Dendritic cell treated with granulocyte-macrophage colony-stimulating factor and Interleukin-4, amounts not matched to agents 40 ng/mL and 50 ng/mL, for 4 days (primary cell): ENCODE data around the gene RPH3AL.
"Not testable (repeated sequence)": the region's sequence is repeated elsewhere in the genome, so short reads cannot be mapped to it uniquely, and the experiment has no call there.

Experiments
- H3K27ac Mint-ChIP-seq: one replicate; pipeline ENCODE4 v1.8.0; 2022; ENCODE audit warnings: mild to moderate bottlenecking, mixed read lengths
- H3K27me3 Mint-ChIP-seq: one replicate; pipeline ENCODE4 v1.8.0; 2022; ENCODE audit warnings: mild to moderate bottlenecking, mixed read lengths
- H3K36me3 Mint-ChIP-seq: one replicate; pipeline ENCODE4 v1.8.0; 2022; ENCODE audit warnings: low read depth, mixed read lengths
- H3K4me1 Mint-ChIP-seq: one replicate; pipeline ENCODE4 v1.8.0; 2022; ENCODE audit warnings: low read depth, mixed read lengths
- H3K4me3 Mint-ChIP-seq: one replicate; pipeline ENCODE4 v1.8.0; 2022; ENCODE audit warnings: mild to moderate bottlenecking, moderate library complexity, mixed read lengths
- H3K9me3 Mint-ChIP-seq: one replicate; pipeline ENCODE4 v1.8.0; 2022; ENCODE audit warnings: mixed read lengths
- intact Hi-C: fragments of 100-400 bp; cut with micrococcal nuclease; formaldehyde crosslinking; loops from one replicate; pipeline ENCODE4 v1.15.0; 2022

Gene RPH3AL

GRCh38 chr17:329784-330420 is 22.7 kb downstream of the RPH3AL start:
- intact Hi-C loops, result no loop called here
- Mint-ChIP-seq H3K27me3 (peaks cover 39% of the 10 kb centered on the region), H3K4me3 (no peak overlapping the region), H3K36me3 (no peaks in the 10 kb centered on the region), H3K4me1 (peaks cover 48% of the 10 kb centered on the region), H3K27ac (peak overlapping the region; percentile 74), H3K9me3 (no peaks in the 10 kb centered on the region)

DNA sequence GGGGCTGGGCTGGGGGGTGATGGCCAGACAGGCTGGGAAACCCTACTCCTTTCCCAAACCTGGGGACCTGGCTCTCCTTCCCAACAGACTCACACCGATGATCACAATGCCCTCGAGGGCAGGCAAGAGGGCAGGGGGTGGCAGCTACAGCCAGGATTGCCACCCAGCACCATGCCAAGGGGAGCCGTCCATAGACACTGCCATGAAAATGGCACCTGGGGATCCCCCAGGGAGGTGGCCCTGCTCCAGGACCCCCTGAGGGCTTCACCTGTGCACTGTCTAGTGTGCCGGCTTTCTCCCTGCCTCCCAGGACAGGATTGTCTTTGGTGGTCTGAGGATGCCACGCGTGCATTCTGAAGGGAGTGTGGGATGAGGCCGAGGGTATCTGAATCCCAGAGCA is 24.6 kb downstream of the RPH3AL start:
- peaks cover 29% of the 10 kb centered on the region for H3K27me3 Mint-ChIP-seq
- no peak overlapping the region for H3K4me3 Mint-ChIP-seq
- no peak overlapping the region for H3K27ac Mint-ChIP-seq
- H3K36me3 Mint-ChIP-seq, result no peaks in the 10 kb centered on the region
- intact Hi-C loops, result no loop called here
- peaks cover 37% of the 10 kb centered on the region for H3K4me1 Mint-ChIP-seq
- no peaks in the 10 kb centered on the region for H3K9me3 Mint-ChIP-seq

DNA sequence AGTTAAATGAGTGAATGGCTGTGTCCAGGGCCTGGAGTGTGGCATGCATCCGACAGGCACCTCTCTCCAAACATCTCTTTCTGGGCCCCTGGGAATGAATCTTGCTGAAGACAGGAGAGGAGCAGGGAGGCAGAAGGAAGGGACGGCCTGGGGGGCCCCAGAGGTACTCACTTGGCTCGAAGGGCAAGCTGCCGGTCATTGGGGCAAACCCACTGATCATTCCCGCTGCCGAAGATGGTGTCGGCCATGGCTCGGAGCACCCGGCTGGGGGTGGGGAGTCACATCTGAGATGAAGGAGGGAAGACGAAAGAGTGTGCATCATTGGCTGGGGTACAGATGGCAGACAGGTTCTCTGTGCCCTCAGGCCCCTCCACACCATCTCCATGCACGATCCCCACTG is 25.3 kb downstream of the RPH3AL start:
- H3K9me3 Mint-ChIP-seq, result no peaks in the 10 kb centered on the region
- H3K27ac Mint-ChIP-seq, result no peak overlapping the region
- no peak overlapping the region for H3K4me3 Mint-ChIP-seq
- H3K27me3 Mint-ChIP-seq, result peaks cover 24% of the 10 kb centered on the region
- intact Hi-C loops, result no loop called here
- H3K4me1 Mint-ChIP-seq, result peaks cover 32% of the 10 kb centered on the region
- H3K36me3 Mint-ChIP-seq, result no peaks in the 10 kb centered on the region

GRCh38 chr17:326010-326621 is 26.5 kb downstream of the RPH3AL start:
- Mint-ChIP-seq H3K9me3 (no peaks in the 10 kb centered on the region), H3K4me3 (no peak overlapping the region), H3K27me3 (peaks cover 23% of the 10 kb centered on the region), H3K27ac (no peak overlapping the region), H3K4me1 (peaks cover 20% of the 10 kb centered on the region), H3K36me3 (no peaks in the 10 kb centered on the region)
- intact Hi-C loops, result no loop called here

- Mint-ChIP-seq H3K4me3 (no peak overlapping the region), H3K9me3 (no peaks in the 10 kb centered on the region), H3K4me1 (peaks cover 13% of the 10 kb centered on the region), H3K27ac (no peak overlapping the region), H3K27me3 (peaks cover 23% of the 10 kb centered on the region), H3K36me3 (no peaks in the 10 kb centered on the region)
- intact Hi-C loops, result no loop called here
Measured at GRCh38 chr17:325270-326009, 27.2 kb downstream of the RPH3AL start.

- intact Hi-C loops, result no loop called here
- H3K27me3 Mint-ChIP-seq, result peaks cover 19% of the 10 kb centered on the region
Measured at GRCh38 chr17:323721-324571, 28.7 kb downstream of the RPH3AL start.

GRCh38 chr17:323181-323580 is 29.4 kb downstream of the RPH3AL start:
- Mint-ChIP-seq H3K4me3 (no peak overlapping the region), H3K36me3 (no peaks in the 10 kb centered on the region)
- intact Hi-C loops, result no loop called here

More at GRCh38 chr17:323721-324571, 28.7 kb downstream of the RPH3AL start:
- Mint-ChIP-seq H3K36me3 (no peaks in the 10 kb centered on the region), H3K9me3 (no peaks in the 10 kb centered on the region), H3K4me1 (peaks cover 5% of the 10 kb centered on the region), H3K27ac (no peak overlapping the region), H3K4me3 (no peak overlapping the region)

GRCh38 chr17:322006-322780 is 30.4 kb downstream of the RPH3AL start:
- intact Hi-C loops, result no loop called here
- Mint-ChIP-seq H3K27ac (no peak overlapping the region), H3K4me1 (no peaks in the 10 kb centered on the region), H3K27me3 (peaks cover 17% of the 10 kb centered on the region), H3K9me3 (peaks cover 11% of the 10 kb centered on the region), H3K36me3 (no peaks in the 10 kb centered on the region), H3K4me3 (no peak overlapping the region)

More at GRCh38 chr17:323181-323580, 29.4 kb downstream of the RPH3AL start:
- no peak overlapping the region for H3K27ac Mint-ChIP-seq
- peaks cover 19% of the 10 kb centered on the region for H3K27me3 Mint-ChIP-seq
- H3K9me3 Mint-ChIP-seq, result peaks cover 1% of the 10 kb centered on the region
- peaks cover under 1% of the 10 kb centered on the region for H3K4me1 Mint-ChIP-seq

GRCh38 chr17:321386-321941 is 31.1 kb downstream of the RPH3AL start:
- intact Hi-C loops, result no loop called here
- H3K27ac Mint-ChIP-seq, result no peak overlapping the region
- no peak overlapping the region for H3K4me3 Mint-ChIP-seq
- peaks cover 13% of the 10 kb centered on the region for H3K27me3 Mint-ChIP-seq
- peaks cover 19% of the 10 kb centered on the region for H3K9me3 Mint-ChIP-seq
- H3K36me3 Mint-ChIP-seq, result no peaks in the 10 kb centered on the region
- no peaks in the 10 kb centered on the region for H3K4me1 Mint-ChIP-seq

DNA sequence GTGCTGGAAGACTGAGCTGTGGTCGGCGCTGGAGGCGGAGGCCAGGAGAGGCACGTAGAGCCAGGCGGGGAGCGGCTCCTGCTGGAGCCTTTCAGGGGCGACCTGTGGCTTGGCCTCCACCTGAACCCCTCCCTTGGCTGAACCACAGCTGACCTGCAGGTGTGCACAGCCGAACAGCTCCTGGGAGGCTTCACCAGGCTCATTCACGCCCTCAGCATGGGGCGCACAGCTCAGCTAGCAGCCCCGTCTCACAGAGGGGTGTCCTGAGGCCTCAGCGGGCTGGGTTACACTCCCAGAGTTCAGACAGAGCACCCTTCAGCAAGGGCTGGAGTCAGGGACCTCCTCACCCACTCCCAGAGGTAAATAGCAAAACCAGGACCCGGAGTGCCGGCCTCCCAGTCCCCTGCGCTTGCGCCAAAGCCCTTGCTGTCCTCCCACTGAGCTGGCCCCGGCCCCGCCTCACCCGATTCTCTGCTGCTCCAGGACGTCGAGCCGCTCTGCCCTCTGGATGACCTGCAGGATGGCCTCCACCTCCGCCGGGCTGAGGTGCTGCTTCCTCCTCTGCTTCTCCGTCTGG is 31.7 kb downstream of the RPH3AL start:
- Mint-ChIP-seq H3K27ac (no peak overlapping the region), H3K4me1 (no peaks in the 10 kb centered on the region), H3K36me3 (no peaks in the 10 kb centered on the region), H3K9me3 (peaks cover 24% of the 10 kb centered on the region), H3K4me3 (no peak overlapping the region), H3K27me3 (peaks cover 16% of the 10 kb centered on the region)
- intact Hi-C loops, result no loop called here

GRCh38 chr17:320139-320538 is 32.5 kb downstream of the RPH3AL start:
- Mint-ChIP-seq H3K27ac (no peak overlapping the region), H3K4me1 (no peaks in the 10 kb centered on the region), H3K4me3 (no peak overlapping the region), H3K27me3 (peaks cover 11% of the 10 kb centered on the region), H3K36me3 (no peaks in the 10 kb centered on the region), H3K9me3 (peaks cover 32% of the 10 kb centered on the region)
- intact Hi-C loops, result no loop called here

- Mint-ChIP-seq H3K27ac (no peak overlapping the region), H3K36me3 (no peaks in the 10 kb centered on the region), H3K4me1 (no peaks in the 10 kb centered on the region), H3K9me3 (peaks cover 41% of the 10 kb centered on the region), H3K4me3 (no peak overlapping the region), H3K27me3 (peaks cover 11% of the 10 kb centered on the region)
- intact Hi-C loops, result no loop called here
Measured at GRCh38 chr17:319266-319665, 33.3 kb downstream of the RPH3AL start.

DNA sequence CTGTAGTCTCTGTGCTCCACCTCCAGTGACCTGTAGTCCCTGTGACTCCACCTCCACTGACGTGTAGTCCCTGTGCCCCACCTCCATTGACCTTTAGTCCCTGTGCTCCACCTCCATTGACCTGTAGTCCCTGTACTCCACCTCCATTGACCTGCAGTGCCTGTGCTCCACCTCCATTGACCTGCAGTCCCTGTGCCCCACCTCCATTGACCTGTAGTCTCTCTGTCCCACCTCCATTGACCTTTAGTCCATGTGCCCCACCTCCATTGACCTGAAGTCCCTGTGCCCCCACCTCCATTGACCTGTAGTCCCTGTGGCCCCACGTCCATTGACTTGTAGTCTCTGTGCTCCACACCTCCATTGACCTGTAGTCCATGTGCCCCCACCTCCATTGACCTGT is 35.5 kb downstream of the RPH3AL start:
- H3K36me3 Mint-ChIP-seq, H3K27me3 Mint-ChIP-seq, H3K4me3 Mint-ChIP-seq, intact Hi-C loops, H3K27ac Mint-ChIP-seq, H3K4me1 Mint-ChIP-seq: not testable (repeated sequence)
- peaks cover 42% of the 10 kb centered on the region for H3K9me3 Mint-ChIP-seq
